Pancreas (tissue), 10 donors: ENCODE measurements around the gene ZEB2. TPM values are rescaled to one million over a fixed set of nuclear protein-coding genes. Genes with fewer than 3 reads are reported as not detected.

ENCODE experiments used
- ATAC-seq, 4 donors: fragments of 200-7000 bp; cut with Tn5 transposase; one replicate each; pipeline versions ENCODE4 v1.8.0 to v1.9.1; 2020; ENCODE audit warnings: mild to moderate bottlenecking in 4 of 4, moderate library complexity in 4 of 4
- DNase-seq, 6 donors: peaks; one replicate each; pipeline ENCODE4 v3.0.0-alpha.2; 2020
- FAIRE-seq: peaks from 2 replicates; lab custom pipeline; 2012; peaks lifted over from hg19 to GRCh38; lab: Jason Lieb, UNC
- H3K27ac ChIP-seq, 4 donors: fragments of 200-600 bp; sonication (generic); 1 replicate in 3 of 4; 2 replicates in 1 of 4; pipeline versions ENCODE4 v1.5.0 to v1.8.0; 2020
- H3K27me3 ChIP-seq, 4 donors: fragments of 200-600 bp; one replicate each; pipeline ENCODE4 v1.8.0; 2021
- H3K36me3 ChIP-seq, 3 donors: fragments of 200-600 bp; sonication (generic) in 1 of 3; one replicate each; pipeline versions ENCODE4 v1.5.0 to v1.8.0; 2020 to 2021
- H3K4me1 ChIP-seq, 3 donors: fragments of 200-600 bp; one replicate each; pipeline ENCODE4 v1.8.0; 2021
- H3K4me3 ChIP-seq, 4 donors: fragments of 200-600 bp; sonication (generic) in 2 of 4; one replicate each; pipeline versions ENCODE4 v1.5.0 to v1.8.0; 2020 to 2021
- H3K9me3 ChIP-seq, 4 donors: fragments of 200-600 bp; one replicate each; pipeline ENCODE4 v1.8.0; 2021
- CTCF ChIP-seq, 4 donors: fragments of 200-600 bp; sonication (generic) in 3 of 4; IDR thresholded peaks; one replicate each; pipeline versions ENCODE4 v1.5.0 to v1.8.0; 2021; ENCODE audit warnings: antibody characterized with exemption in 4 of 4
- WGBS, 2 donors: extraction: QIAGEN DNeasy Blood & Tissue Kit; methylation state at CpG; one replicate each; pipeline ENCODE4 v1.1.7; 2013; 5-methylcytosine and 5-hydroxymethylcytosine counted together
- intact Hi-C, 3 donors: fragments of 100-400 bp; cut with DNase I; formaldehyde crosslinking; loops; one replicate each; pipeline versions ENCODE4 v1.11.1 to v1.14.2; 2022
- polyA plus RNA-seq, 2 donors: library from polyadenylated mRNA; stranded (reverse); fragments of 200-250 nt; gene quantifications; one replicate each; pipeline ENCODE4 v1.2.3, GENCODE V29; 2013
- total RNA-seq, 6 donors: library from RNA; stranded (reverse); fragmentation: NEBNext Ultra II Directional in 4 of 6; extraction: Animal tissue kit (Norgen Biotek cat#: 25700) in 4 of 6; gene quantifications; one replicate each; pipeline versions ENCODE4 v1.2.1 to v1.2.4, GENCODE V29; 2021 to 2023
- donor health status: healthy with polysubstance abuse.
- donor health status: DM: no; HTN: no; CAD: no; lungs with moderate emphysema.
- donor health status: DM: no; HTN: no; CAD: no.
- donor health status: control.
- donor health status: control.
- donor health status: Bipolar disorder and iron deficiency.
- donor health status: DM: yes; HTN: yes; CAD: no.
- donor health status: DM: no; HTN: no; CAD: no.
- donor health status: DM: no; HTN: no; CAD: no.
- donor health status: DM: yes; HTN: yes; CAD: no.

The ZEB2 gene
- total and polyA plus RNA-seq, 8 donors: 3.8 to 38.6 (median 5.7) TPM

- no peak for FAIRE-seq
- no peak for DNase-seq
- Histone ChIP-seq H3K4me3 (no peak overlapping the region), H3K9me3 (no peaks in the 10 kb centered on the region), H3K36me3 (no peaks in the 10 kb centered on the region), H3K27ac (peak overlapping the region in 1 of 4 donors; percentile 48), H3K4me1 (no peaks in the 10 kb centered on the region), H3K27me3 (peaks cover 0 to 9% (median 2%) of the 10 kb centered on the region in 4 donors)
- intact Hi-C loops: no loop called here
- 4 to 8% methylated on average over 4 of the region's 4 CpGs for WGBS, 2 donors
- TF ChIP-seq CTCF (IDR thresholded peaks at IDR 0.05): no peak
- ATAC-seq: no peak
Measured at GRCh38 chr2:144521686-144522085, 1.8 kb upstream of the ZEB2 start.

GRCh38 chr2:144520756-144521487 is 1.0 kb upstream of the ZEB2 start:
- intact Hi-C loops: no loop called here
- H3K4me3 ChIP-seq: no peak overlapping the region
- peaks cover 0 to 9% (median 2%) of the 10 kb centered on the region in 4 donors for H3K27me3 ChIP-seq
- H3K36me3 ChIP-seq: no peaks in the 10 kb centered on the region
- no peak for FAIRE-seq
- 21 to 26% methylated on average over 8 of the region's 8 CpGs for WGBS, 2 donors
- peak in 2 of 4 donors; percentile 11 to 12 for ATAC-seq
- H3K4me1 ChIP-seq: no peaks in the 10 kb centered on the region
- no peak for DNase-seq
- peak overlapping the region in 2 of 4 donors; percentile 33 to 48 for H3K27ac ChIP-seq
- TF ChIP-seq CTCF (IDR thresholded peaks at IDR 0.05): no peak
- H3K9me3 ChIP-seq: no peaks in the 10 kb centered on the region

GRCh38 chr2:144519597-144519933 is 354 bp downstream of the ZEB2 start:
- H3K4me3 ChIP-seq: peak overlapping the region in 3 of 4 donors; percentile 9 to 60 (median 12)
- no peak for FAIRE-seq
- TF ChIP-seq CTCF (IDR thresholded peaks at IDR 0.05): no peak

GRCh38 chr2:144518748-144519596 is 947 bp downstream of the ZEB2 start:
- intact Hi-C loops: no loop called here
- 7 to 13% methylated on average over 8 of the region's 8 CpGs for WGBS, 2 donors
- ATAC-seq (peak in 1 of 4 donors; percentile 2), FAIRE-seq (no peak), DNase-seq (no peak)
- no peak for TF ChIP-seq CTCF (IDR thresholded peaks at IDR 0.05)
- no peaks in the 10 kb centered on the region for H3K36me3 ChIP-seq
- peak overlapping the region in 2 of 4 donors; percentile 2 to 60 for H3K4me3 ChIP-seq
- no peaks in the 10 kb centered on the region for H3K4me1 ChIP-seq
- H3K9me3 ChIP-seq: no peaks in the 10 kb centered on the region
- H3K27me3 ChIP-seq: peaks cover 0 to 9% (median 2%) of the 10 kb centered on the region in 4 donors
- peak overlapping the region in 3 of 4 donors; percentile 22 to 79 (median 76) for H3K27ac ChIP-seq

More at GRCh38 chr2:144519597-144519933, 354 bp downstream of the ZEB2 start:
- Histone ChIP-seq H3K27me3 (peaks cover 0 to 9% (median 2%) of the 10 kb centered on the region in 4 donors), H3K36me3 (no peaks in the 10 kb centered on the region), H3K27ac (peak overlapping the region in 3 of 4 donors; percentile 16 to 79 (median 76)), H3K9me3 (no peaks in the 10 kb centered on the region), H3K4me1 (no peaks in the 10 kb centered on the region)
- 17 to 25% methylated on average over 3 of the region's 3 CpGs for WGBS, 2 donors
- no peak for DNase-seq
- intact Hi-C loops: no loop called here
- no peak for ATAC-seq
